Endothelial cell of umbilical vein (primary cell): ENCODE measurements around the gene KLHL1. TPM values are rescaled to one million over a fixed set of nuclear protein-coding genes. Genes with fewer than 3 reads are reported as not detected.

Experiments
- BruUV-seq: library from RNA; stranded (reverse); fragments of 400-500 nt; replicated peaks from 2 replicates; lab custom pipeline; 2021; lab: Mats Ljungman, UMichigan
- CTCF ChIA-PET: fragments of 300-600, 350-600 bp; sonication (Branson Sonifier 250); formaldehyde crosslinking; loops from one replicate; lab custom pipeline; 2021; ENCODE audit warnings: antibody characterized with exemption, inconsistent platforms; lab: Charles Lee
- POLR2A ChIA-PET: fragments of 300-600, 350-600 bp; sonication (Branson Sonifier 250); formaldehyde crosslinking; loops from one replicate; lab custom pipeline; 2021; ENCODE audit warnings: antibody characterized with exemption, inconsistent platforms; lab: Charles Lee
- DNase-seq: peaks from one replicate; pipeline ENCODE4 v3.0.0-alpha.2; 2011; ENCODE audit warnings: low read depth, low spot score
- FAIRE-seq: peaks from 2 replicates; lab custom pipeline; 2011; peaks lifted over from hg19 to GRCh38; lab: Jason Lieb, UNC
- H2AFZ ChIP-seq: 2 replicates; pipeline ENCODE4 v1.6.0; 2012; ENCODE audit warnings: low read depth, low read length, control low read depth, inconsistent platforms
- H3K27ac ChIP-seq: 2 replicates; pipeline ENCODE4 v1.5.1; 2011; ENCODE audit warnings: low read depth, mild to moderate bottlenecking, control low read depth, low read length, moderate library complexity; ENCODE audit not compliant: insufficient read depth
- H3K27me3 ChIP-seq, 2 experiments: 2 replicates each; pipeline versions ENCODE4 v1.6.0 to v1.6.1; 2011; ENCODE audit warnings: low read length in 2 of 2, mixed read lengths in 1 of 2; ENCODE audit not compliant: control insufficient read depth in 2 of 2, insufficient read depth in 2 of 2
- H3K36me3 ChIP-seq, 2 experiments: 2 replicates in 1 of 2; 3 replicates in 1 of 2; pipeline ENCODE4 v1.5.1; 2011; ENCODE audit warnings: low read length in 2 of 2, mild to moderate bottlenecking in 1 of 2, moderate library complexity in 1 of 2; ENCODE audit not compliant: control insufficient read depth in 2 of 2, insufficient read depth in 2 of 2; ENCODE audit errors: extremely low read depth in 1 of 2
- H3K4me1 ChIP-seq: 3 replicates; pipeline ENCODE4 v1.5.1; 2011; ENCODE audit warnings: mild to moderate bottlenecking, low read length; ENCODE audit not compliant: control insufficient read depth, insufficient read depth; ENCODE audit errors: extremely low read depth
- H3K4me2 ChIP-seq: 2 replicates; pipeline ENCODE4 v1.6.1; 2011; ENCODE audit warnings: low read length, control low read depth, mixed read lengths; ENCODE audit not compliant: insufficient read depth
- H3K4me3 ChIP-seq, 3 experiments: fragments of 200-600 bp in 1 of 3; sonication (generic), shearing (Covaris generic) in 1 of 3; replicated peaks in 1 of 3; 2 replicates each; pipeline ENCODE4 v1.5.1; 2011 to 2016; ENCODE audit warnings: control low read depth in 3 of 3, low read length in 3 of 3, mild to moderate bottlenecking in 2 of 3, inconsistent platforms in 1 of 3, low read depth in 1 of 3, moderate library complexity in 1 of 3; ENCODE audit not compliant: insufficient read depth in 1 of 3
- H3K79me2 ChIP-seq: 2 replicates; pipeline ENCODE4 v1.6.0; 2012; ENCODE audit warnings: low read length, inconsistent platforms; ENCODE audit not compliant: control insufficient read depth, insufficient read depth
- H3K9ac ChIP-seq: replicated peaks from 2 replicates; pipeline ENCODE3; 2011; ENCODE audit warnings: low read length, control low read depth; ENCODE audit not compliant: insufficient read depth; ENCODE audit errors: extremely low read depth
- H3K9me1 ChIP-seq: replicated peaks from 3 replicates; pipeline ENCODE4 v1.6.0; 2011; ENCODE audit warnings: mild to moderate bottlenecking, low read length; ENCODE audit not compliant: control insufficient read depth, insufficient read depth; ENCODE audit errors: extremely low read depth
- H3K9me3 ChIP-seq: replicated peaks from 2 replicates; pipeline ENCODE4 v1.5.1; 2012; ENCODE audit warnings: low read length, inconsistent platforms; ENCODE audit not compliant: control insufficient read depth, insufficient read depth
- H4K20me1 ChIP-seq: replicated peaks from 2 replicates; pipeline ENCODE3; 2011; ENCODE audit warnings: mild to moderate bottlenecking, low read length; ENCODE audit not compliant: control insufficient read depth, insufficient read depth; ENCODE audit errors: extremely low read depth
- CTCF ChIP-seq, 2 donors: IDR thresholded peaks; 1 replicate in 1 of 2; 2 replicates in 1 of 2; pipeline ENCODE4 v1.5.1; 2011; ENCODE audit warnings: low read length in 2 of 2, mild to moderate bottlenecking in 2 of 2, moderate library complexity in 2 of 2, control low read depth in 1 of 2, inconsistent platforms in 1 of 2, low read depth in 1 of 2; ENCODE audit not compliant: insufficient read depth in 1 of 2; ENCODE audit errors: extremely low read depth in 1 of 2
- EZH2 ChIP-seq: IDR thresholded peaks from 2 replicates; pipeline ENCODE4 v1.6.1; 2012; ENCODE audit warnings: borderline replicate concordance, low read depth, mild to moderate bottlenecking, moderate library complexity, low read length, inconsistent platforms; ENCODE audit not compliant: severe bottlenecking
- FOS ChIP-seq: IDR thresholded peaks from 2 replicates; pipeline ENCODE4 v1.6.1; 2011; ENCODE audit warnings: mild to moderate bottlenecking, low read length, moderate library complexity, borderline replicate concordance; ENCODE audit not compliant: insufficient read depth
- GATA2 ChIP-seq: IDR thresholded peaks from 2 replicates; pipeline ENCODE4 v1.7.0; 2011; ENCODE audit warnings: low read depth, mild to moderate bottlenecking, moderate library complexity, mixed read lengths, low read length; ENCODE audit not compliant: insufficient read length, insufficient read depth
- JUN ChIP-seq: IDR thresholded peaks from 2 replicates; pipeline ENCODE4 v1.6.1; 2011; ENCODE audit warnings: borderline replicate concordance, low read depth; ENCODE audit not compliant: insufficient read length, insufficient read depth
- MYC ChIP-seq: IDR thresholded peaks from one replicate; pipeline ENCODE4 v1.6.1; 2011; ENCODE audit warnings: mild to moderate bottlenecking, low read depth, low read length
- POLR2A ChIP-seq: IDR thresholded peaks from 2 replicates; pipeline ENCODE4 v1.6.1; 2012; ENCODE audit warnings: low read depth, mild to moderate bottlenecking, control low read depth, low read length
- POLR2AphosphoS5 ChIP-seq: IDR thresholded peaks from 2 replicates; pipeline ENCODE4 v1.6.1; 2012; ENCODE audit warnings: low read depth, mild to moderate bottlenecking, control low read depth, low read length, moderate library complexity; ENCODE audit not compliant: insufficient read depth
- dilution Hi-C: fragments of 300-500 bp; cut with MboI; formaldehyde crosslinking; loops from one replicate; pipeline ENCODE4 v1.15.0; 2019; ENCODE audit warnings: low sequenced_read_pairs; ENCODE audit not compliant: extremely low pct_ligation_motif_present
- intact Hi-C: fragments of 100-400 bp; cut with micrococcal nuclease; formaldehyde crosslinking; loops from one replicate; pipeline ENCODE4 v1.10.0; 2022
- polyA plus RNA-seq, 4 experiments: library from polyadenylated mRNA; depleted of rRNA in 3 of 4; stranded (reverse) in 3 of 4; unstranded in 1 of 4; fragments of >200 nt; gene quantifications; 2 replicates each; pipeline versions ENCODE4 v1.2.1 to v1.2.3, GENCODE V29; 2011 to 2012; ENCODE audit warnings: missing spikeins in 1 of 4
- total RNA-seq: library from RNA; stranded (reverse); gene quantifications from 2 replicates; pipeline ENCODE4 v1.2.3, GENCODE V29; 2021
- TF ChIP-seq, protein P1 (sequence below): IDR thresholded peaks from 2 replicates; pipeline ENCODE4 v1.6.1; 2011; ENCODE audit not compliant: insufficient read depth, insufficient read length

The KLHL1 gene
- total and polyA plus RNA-seq, 2 donors (not counting 3 experiments of a cell fraction or from before 2014, with no cell fraction given) = not detected

DNA sequence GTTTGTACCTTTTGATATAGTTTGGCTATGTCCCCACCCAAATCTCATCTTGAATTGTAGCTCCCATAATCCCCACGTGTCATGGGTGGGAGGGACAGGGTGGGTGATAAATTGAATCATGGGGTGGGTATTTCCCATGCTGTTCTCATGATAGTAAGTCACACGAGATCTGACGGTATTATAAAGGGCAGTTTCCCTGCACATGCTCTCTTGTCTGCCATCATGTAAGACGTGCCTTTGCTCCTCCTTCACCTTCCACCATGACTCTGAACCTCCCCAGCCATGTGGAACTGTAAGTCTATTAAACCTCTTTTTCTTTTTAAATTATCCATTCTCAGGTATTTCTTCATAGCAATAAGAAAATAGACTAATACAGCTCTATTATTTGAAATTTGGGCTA, 331.3 kb downstream of the KLHL1 start:
- dilution Hi-C loops (no loop called here), intact Hi-C loops (no loop called here)
- no peaks in the 10 kb centered on the region for H4K20me1 ChIP-seq
- no peak for DNase-seq
- H3K4me3 ChIP-seq = no peak overlapping the region
- H3K27ac ChIP-seq = no peak overlapping the region
- BruUV-seq = no TSS peak
- H2AFZ ChIP-seq = no peak overlapping the region
- H3K27me3 ChIP-seq = no peaks in the 10 kb centered on the region
- FAIRE-seq = no peak
- no peak overlapping the region for H3K9ac ChIP-seq
- H3K79me2 ChIP-seq = no peaks in the 10 kb centered on the region
- ChIA-PET POLR2A (no interaction called here), CTCF (no interaction called here)
- no peaks in the 10 kb centered on the region for H3K4me1 ChIP-seq
- H3K9me1 ChIP-seq = no peaks in the 10 kb centered on the region
- TF ChIP-seq, protein P1, sequence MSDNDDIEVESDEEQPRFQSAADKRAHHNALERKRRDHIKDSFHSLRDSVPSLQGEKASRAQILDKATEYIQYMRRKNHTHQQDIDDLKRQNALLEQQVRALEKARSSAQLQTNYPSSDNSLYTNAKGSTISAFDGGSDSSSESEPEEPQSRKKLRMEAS = no peak
- no peak for TF ChIP-seq EZH2
- no peak for TF ChIP-seq POLR2AphosphoS5
- no peak for TF ChIP-seq GATA2
- no peak for TF ChIP-seq MYC
- no peak for TF ChIP-seq FOS
- no peak for TF ChIP-seq JUN
- TF ChIP-seq CTCF (IDR thresholded peaks at IDR 0.05; ENCODE audit: extremely low read depth in 1 of 2, insufficient read depth in 1 of 2, low read depth in 1 of 2, low read length in 2 of 2) = no peak
- TF ChIP-seq POLR2A = no peak
- no peaks in the 10 kb centered on the region for H3K9me3 ChIP-seq
- no peaks in the 10 kb centered on the region for H3K36me3 ChIP-seq
- H3K4me2 ChIP-seq = no peak overlapping the region
